ENCODE measurements around the gene GULP1.

Gene GULP1

GRCh38 chr2:188291617-188292347 is at the start of gene GULP1:
Gene GULP1 (plus strand): TSS chr2:188291874. CDS start chr2:188477703, 185,829 bp downstream.
- H3K9ac ChIP-seq (ENCODE audit: low read length in 5 of 5): peak within 1 kb of the TSS; percentile 44 to 92 (median 84)
- H3K27me3 ChIP-seq (ENCODE audit: control insufficient read depth in 5 of 5, insufficient read depth in 4 of 5, low read length in 5 of 5): no peaks in the 10 kb centered on the region
- peak within 1 kb of the TSS; percentile 91 for H3K27ac ChIP-seq (ENCODE audit: low read depth, low read length)
- no peaks in the 10 kb centered on the region for H3K9me3 ChIP-seq (ENCODE audit: control insufficient read depth in 5 of 5, low read length in 5 of 5)
- peaks cover 0 to 33% (median 30%) of the 10 kb centered on the region in 5 donors for H3K4me1 ChIP-seq (ENCODE audit: control insufficient read depth in 5 of 5, insufficient read depth in 5 of 5, low read length in 5 of 5)
- H3K36me3 ChIP-seq (ENCODE audit: control insufficient read depth in 5 of 5, insufficient read depth in 5 of 5, low read length in 5 of 5): no peaks in the 10 kb centered on the region
- H3K4me3 ChIP-seq (ENCODE audit: low read depth in 1 of 5, low read length in 5 of 5): peak within 1 kb of the TSS; percentile 89 to 97 (median 91)

- H3K4me3 ChIP-seq (ENCODE audit: low read depth in 1 of 5, low read length in 5 of 5): no peak overlapping the region
- no peak overlapping the region for H3K9ac ChIP-seq (ENCODE audit: low read length in 5 of 5)
- H3K27me3 ChIP-seq (ENCODE audit: control insufficient read depth in 5 of 5, insufficient read depth in 4 of 5, low read length in 5 of 5): no peaks in the 10 kb centered on the region
- H3K4me1 ChIP-seq (ENCODE audit: control insufficient read depth in 5 of 5, insufficient read depth in 5 of 5, low read length in 5 of 5): no peaks in the 10 kb centered on the region
- H3K27ac ChIP-seq (ENCODE audit: low read depth, low read length): no peak overlapping the region
- H3K36me3 ChIP-seq (ENCODE audit: control insufficient read depth in 5 of 5, insufficient read depth in 5 of 5, low read length in 5 of 5): no peaks in the 10 kb centered on the region
- H3K9me3 ChIP-seq (ENCODE audit: control insufficient read depth in 5 of 5, low read length in 5 of 5): peaks cover 0 to 3% (median 0%) of the 10 kb centered on the region in 5 donors
Observed at GRCh38 chr2:188243381-188243780, 48.3 kb upstream of the GULP1 start.

GRCh38 chr2:188244383-188244782 is 47.3 kb upstream of the GULP1 start:
- Histone ChIP-seq H3K27ac (ENCODE audit: low read depth, low read length) (no peak overlapping the region), H3K9me3 (ENCODE audit: control insufficient read depth in 5 of 5, low read length in 5 of 5) (no peaks in the 10 kb centered on the region), H3K27me3 (ENCODE audit: control insufficient read depth in 5 of 5, insufficient read depth in 4 of 5, low read length in 5 of 5) (no peaks in the 10 kb centered on the region), H3K36me3 (ENCODE audit: control insufficient read depth in 5 of 5, insufficient read depth in 5 of 5, low read length in 5 of 5) (no peaks in the 10 kb centered on the region), H3K4me3 (ENCODE audit: low read depth in 1 of 5, low read length in 5 of 5) (no peak overlapping the region), H3K9ac (ENCODE audit: low read length in 5 of 5) (no peak overlapping the region), H3K4me1 (ENCODE audit: control insufficient read depth in 5 of 5, insufficient read depth in 5 of 5, low read length in 5 of 5) (no peaks in the 10 kb centered on the region)

GRCh38 chr2:188245230-188245629 is 46.4 kb upstream of the GULP1 start:
- Histone ChIP-seq H3K9ac (ENCODE audit: low read length in 5 of 5) (no peak overlapping the region), H3K4me1 (ENCODE audit: control insufficient read depth in 5 of 5, insufficient read depth in 5 of 5, low read length in 5 of 5) (no peaks in the 10 kb centered on the region), H3K27me3 (ENCODE audit: control insufficient read depth in 5 of 5, insufficient read depth in 4 of 5, low read length in 5 of 5) (no peaks in the 10 kb centered on the region), H3K9me3 (ENCODE audit: control insufficient read depth in 5 of 5, low read length in 5 of 5) (no peaks in the 10 kb centered on the region), H3K36me3 (ENCODE audit: control insufficient read depth in 5 of 5, insufficient read depth in 5 of 5, low read length in 5 of 5) (no peaks in the 10 kb centered on the region), H3K27ac (ENCODE audit: low read depth, low read length) (no peak overlapping the region), H3K4me3 (ENCODE audit: low read depth in 1 of 5, low read length in 5 of 5) (no peak overlapping the region)

GRCh38 chr2:188248513-188248912 is 43.2 kb upstream of the GULP1 start:
- no peaks in the 10 kb centered on the region for H3K27me3 ChIP-seq (ENCODE audit: control insufficient read depth in 5 of 5, insufficient read depth in 4 of 5, low read length in 5 of 5)
- H3K9me3 ChIP-seq (ENCODE audit: control insufficient read depth in 5 of 5, low read length in 5 of 5): no peaks in the 10 kb centered on the region
- H3K9ac ChIP-seq (ENCODE audit: low read length in 5 of 5): no peak overlapping the region
- H3K4me3 ChIP-seq (ENCODE audit: low read depth in 1 of 5, low read length in 5 of 5): no peak overlapping the region
- H3K36me3 ChIP-seq (ENCODE audit: control insufficient read depth in 5 of 5, insufficient read depth in 5 of 5, low read length in 5 of 5): no peaks in the 10 kb centered on the region
- H3K27ac ChIP-seq (ENCODE audit: low read depth, low read length): no peak overlapping the region
- no peaks in the 10 kb centered on the region for H3K4me1 ChIP-seq (ENCODE audit: control insufficient read depth in 5 of 5, insufficient read depth in 5 of 5, low read length in 5 of 5)

- Histone ChIP-seq H3K4me1 (ENCODE audit: control insufficient read depth in 5 of 5, insufficient read depth in 5 of 5, low read length in 5 of 5) (no peaks in the 10 kb centered on the region), H3K36me3 (ENCODE audit: control insufficient read depth in 5 of 5, insufficient read depth in 5 of 5, low read length in 5 of 5) (no peaks in the 10 kb centered on the region), H3K27me3 (ENCODE audit: control insufficient read depth in 5 of 5, insufficient read depth in 4 of 5, low read length in 5 of 5) (no peaks in the 10 kb centered on the region), H3K9me3 (ENCODE audit: control insufficient read depth in 5 of 5, low read length in 5 of 5) (no peaks in the 10 kb centered on the region), H3K27ac (ENCODE audit: low read depth, low read length) (no peak overlapping the region), H3K4me3 (ENCODE audit: low read depth in 1 of 5, low read length in 5 of 5) (no peak overlapping the region), H3K9ac (ENCODE audit: low read length in 5 of 5) (no peak overlapping the region)
Observed at GRCh38 chr2:188251034-188251433, 40.6 kb upstream of the GULP1 start.

GRCh38 chr2:188256420-188256819 is 35.3 kb upstream of the GULP1 start:
- no peaks in the 10 kb centered on the region for H3K4me1 ChIP-seq (ENCODE audit: control insufficient read depth in 5 of 5, insufficient read depth in 5 of 5, low read length in 5 of 5)
- H3K4me3 ChIP-seq (ENCODE audit: low read depth in 1 of 5, low read length in 5 of 5): no peak overlapping the region

GRCh38 chr2:188265315-188265714 is 26.4 kb upstream of the GULP1 start:
- Histone ChIP-seq H3K4me1 (ENCODE audit: control insufficient read depth in 5 of 5, insufficient read depth in 5 of 5, low read length in 5 of 5) (no peaks in the 10 kb centered on the region), H3K36me3 (ENCODE audit: control insufficient read depth in 5 of 5, insufficient read depth in 5 of 5, low read length in 5 of 5) (no peaks in the 10 kb centered on the region), H3K9ac (ENCODE audit: low read length in 5 of 5) (no peak overlapping the region), H3K27me3 (ENCODE audit: control insufficient read depth in 5 of 5, insufficient read depth in 4 of 5, low read length in 5 of 5) (no peaks in the 10 kb centered on the region), H3K9me3 (ENCODE audit: control insufficient read depth in 5 of 5, low read length in 5 of 5) (no peaks in the 10 kb centered on the region), H3K4me3 (ENCODE audit: low read depth in 1 of 5, low read length in 5 of 5) (no peak overlapping the region), H3K27ac (ENCODE audit: low read depth, low read length) (no peak overlapping the region)

More at GRCh38 chr2:188256420-188256819, 35.3 kb upstream of the GULP1 start:
- no peaks in the 10 kb centered on the region for H3K36me3 ChIP-seq (ENCODE audit: control insufficient read depth in 5 of 5, insufficient read depth in 5 of 5, low read length in 5 of 5)
- H3K9me3 ChIP-seq (ENCODE audit: control insufficient read depth in 5 of 5, low read length in 5 of 5): no peaks in the 10 kb centered on the region
- no peak overlapping the region for H3K9ac ChIP-seq (ENCODE audit: low read length in 5 of 5)
- H3K27me3 ChIP-seq (ENCODE audit: control insufficient read depth in 5 of 5, insufficient read depth in 4 of 5, low read length in 5 of 5): no peaks in the 10 kb centered on the region
- no peak overlapping the region for H3K27ac ChIP-seq (ENCODE audit: low read depth, low read length)

- Histone ChIP-seq H3K27ac (ENCODE audit: low read depth, low read length) (no peak overlapping the region), H3K4me3 (ENCODE audit: low read depth in 1 of 5, low read length in 5 of 5) (no peak overlapping the region), H3K9ac (ENCODE audit: low read length in 5 of 5) (no peak overlapping the region), H3K36me3 (ENCODE audit: control insufficient read depth in 5 of 5, insufficient read depth in 5 of 5, low read length in 5 of 5) (no peaks in the 10 kb centered on the region), H3K9me3 (ENCODE audit: control insufficient read depth in 5 of 5, low read length in 5 of 5) (no peaks in the 10 kb centered on the region), H3K27me3 (ENCODE audit: control insufficient read depth in 5 of 5, insufficient read depth in 4 of 5, low read length in 5 of 5) (no peaks in the 10 kb centered on the region), H3K4me1 (ENCODE audit: control insufficient read depth in 5 of 5, insufficient read depth in 5 of 5, low read length in 5 of 5) (no peaks in the 10 kb centered on the region)
Observed at GRCh38 chr2:188267776-188268175, 23.9 kb upstream of the GULP1 start.

GRCh38 chr2:188269004-188269403 is 22.7 kb upstream of the GULP1 start:
- no peaks in the 10 kb centered on the region for H3K9me3 ChIP-seq (ENCODE audit: control insufficient read depth in 5 of 5, low read length in 5 of 5)
- no peaks in the 10 kb centered on the region for H3K27me3 ChIP-seq (ENCODE audit: control insufficient read depth in 5 of 5, insufficient read depth in 4 of 5, low read length in 5 of 5)
- H3K9ac ChIP-seq (ENCODE audit: low read length in 5 of 5): no peak overlapping the region

More at GRCh38 chr2:188269004-188269403, 22.7 kb upstream of the GULP1 start:
- Histone ChIP-seq H3K4me3 (ENCODE audit: low read depth in 1 of 5, low read length in 5 of 5) (no peak overlapping the region), H3K36me3 (ENCODE audit: control insufficient read depth in 5 of 5, insufficient read depth in 5 of 5, low read length in 5 of 5) (no peaks in the 10 kb centered on the region), H3K27ac (ENCODE audit: low read depth, low read length) (no peak overlapping the region), H3K4me1 (ENCODE audit: control insufficient read depth in 5 of 5, insufficient read depth in 5 of 5, low read length in 5 of 5) (no peaks in the 10 kb centered on the region)
